DOHH2 (cell line): ENCODE results near the gene LTB4R.

ENCODE experiments used
- H3F3A ChIP-seq: fragments of 200-600 bp; sonication (generic), shearing (Covaris generic); 2 replicates; pipeline ENCODE4 v1.6.0; 2016; ENCODE audit warnings: antibody characterized with exemption, mild to moderate bottlenecking; ENCODE audit not compliant: control insufficient read depth, insufficient read depth
- H3K27ac ChIP-seq: fragments of 200-600 bp; sonication (generic); 2 replicates; pipeline ENCODE4 v1.5.1; 2014; ENCODE audit warnings: low read depth, mild to moderate bottlenecking, low read length, moderate library complexity
- H3K27me3 ChIP-seq: fragments of 200-600 bp; sonication (generic); 2 replicates; pipeline ENCODE4 v1.6.1; 2014; ENCODE audit warnings: mild to moderate bottlenecking, low read length, mixed read lengths; ENCODE audit not compliant: control insufficient read depth
- H3K36me3 ChIP-seq: fragments of 200-600 bp; sonication (generic); 2 replicates; pipeline ENCODE4 v1.6.1; 2014; ENCODE audit warnings: mild to moderate bottlenecking, low read length, moderate library complexity, mixed read lengths; ENCODE audit not compliant: control insufficient read depth
- H3K4me1 ChIP-seq: fragments of 200-600 bp; sonication (generic); 2 replicates; pipeline ENCODE4 v1.6.1; 2014; ENCODE audit warnings: mild to moderate bottlenecking, low read length, mixed read lengths; ENCODE audit not compliant: control insufficient read depth
- H3K4me2 ChIP-seq: fragments of 200-600 bp; sonication (generic); 2 replicates; pipeline ENCODE4 v1.6.0; 2014; ENCODE audit warnings: mild to moderate bottlenecking, low read length, moderate library complexity
- H3K4me3 ChIP-seq: fragments of 200-600 bp; sonication (generic); 2 replicates; pipeline ENCODE4 v1.5.1; 2014; ENCODE audit warnings: mild to moderate bottlenecking, low read length, mixed read lengths
- H3K79me2 ChIP-seq: fragments of 200-600 bp; sonication (generic); 2 replicates; pipeline ENCODE4 v1.6.1; 2014; ENCODE audit warnings: mild to moderate bottlenecking, low read length, mixed read lengths; ENCODE audit not compliant: control insufficient read depth
- H3K9me2 ChIP-seq: fragments of 200-600 bp; sonication (generic); replicated peaks from 2 replicates; pipeline ENCODE4 v1.6.1; 2014; ENCODE audit warnings: mild to moderate bottlenecking, low read length, mixed read lengths; ENCODE audit not compliant: control insufficient read depth
- H3K9me3 ChIP-seq: fragments of 200-600 bp; sonication (generic); 2 replicates; pipeline ENCODE4 v1.6.1; 2014; ENCODE audit warnings: antibody characterized with exemption, low read length, mixed read lengths; ENCODE audit not compliant: control insufficient read depth, insufficient read depth
- H4K20me1 ChIP-seq: fragments of 200-600 bp; sonication (generic); 2 replicates; pipeline ENCODE4 v1.6.0; 2014; ENCODE audit warnings: low read depth, mild to moderate bottlenecking, antibody characterized with exemption, low read length, moderate library complexity; ENCODE audit not compliant: control insufficient read depth, insufficient read depth
- EZH2phosphoT487 ChIP-seq: fragments of 200-600 bp; sonication (generic); IDR thresholded peaks from 2 replicates; pipeline ENCODE4 v1.6.1; 2017; ENCODE audit warnings: borderline replicate concordance, mild to moderate bottlenecking, antibody characterized with exemption, low read length, moderate library complexity, mixed read lengths
- TF ChIP-seq, protein P1 (sequence below): fragments of 200-600 bp; sonication (generic); IDR thresholded peaks from one replicate; pipeline ENCODE4 v1.5.1; 2014; ENCODE audit warnings: antibody characterized with exemption, mild to moderate bottlenecking, low read depth, low read length; ENCODE audit not compliant: poor library complexity, severe bottlenecking

Gene LTB4R

DNA sequence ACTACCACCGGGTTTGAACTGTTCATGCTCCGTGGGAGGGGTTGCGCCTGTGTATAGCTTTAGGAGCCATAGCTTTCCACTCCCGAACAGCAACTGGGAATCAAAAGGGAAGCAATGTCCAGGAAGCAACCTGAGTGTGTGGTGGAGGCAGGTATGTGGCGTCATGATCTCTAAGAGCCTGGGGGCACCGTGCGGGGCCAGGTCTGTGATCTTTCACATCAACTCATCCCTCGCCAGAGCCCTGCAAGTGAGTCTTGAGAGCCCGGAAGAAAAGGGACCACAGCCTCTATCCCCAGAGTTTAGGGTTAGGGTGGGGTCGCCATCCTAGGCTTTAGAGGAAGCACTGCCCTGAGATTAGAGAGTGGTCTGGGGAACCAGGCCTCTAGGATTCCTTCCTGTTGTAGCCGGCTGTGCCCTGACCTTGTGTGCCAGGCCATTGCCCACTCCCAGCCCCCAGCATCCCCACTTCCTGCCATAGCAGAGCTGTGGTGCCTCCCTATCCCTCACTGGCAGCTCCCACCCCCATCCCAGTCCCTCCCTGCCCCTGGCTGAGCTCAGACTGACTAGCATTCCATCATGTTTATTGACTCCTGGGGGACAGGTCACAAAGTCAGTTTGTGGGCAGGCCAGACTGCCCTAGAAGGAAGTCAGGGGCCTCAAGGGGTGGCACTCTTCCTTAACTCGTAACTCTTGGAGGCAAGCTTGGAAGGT lies 24.3 kb downstream of the LTB4R start:
- Histone ChIP-seq H3K4me3 (no peak overlapping the region), H4K20me1 (no peaks in the 10 kb centered on the region), H3K4me2 (no peak overlapping the region), H3K27me3 (peaks cover 20% of the 10 kb centered on the region), H3F3A (no peaks in the 10 kb centered on the region; the same call in 1 of the 2 replicates), H3K9me3 (no peaks in the 10 kb centered on the region), H3K4me1 (peaks cover 43% of the 10 kb centered on the region), H3K36me3 (no peaks in the 10 kb centered on the region), H3K79me2 (no peaks in the 10 kb centered on the region), H3K9me2 (no peaks in the 10 kb centered on the region), H3K27ac (no peak overlapping the region)
- TF ChIP-seq EZH2phosphoT487: no peak
- TF ChIP-seq, protein P1, sequence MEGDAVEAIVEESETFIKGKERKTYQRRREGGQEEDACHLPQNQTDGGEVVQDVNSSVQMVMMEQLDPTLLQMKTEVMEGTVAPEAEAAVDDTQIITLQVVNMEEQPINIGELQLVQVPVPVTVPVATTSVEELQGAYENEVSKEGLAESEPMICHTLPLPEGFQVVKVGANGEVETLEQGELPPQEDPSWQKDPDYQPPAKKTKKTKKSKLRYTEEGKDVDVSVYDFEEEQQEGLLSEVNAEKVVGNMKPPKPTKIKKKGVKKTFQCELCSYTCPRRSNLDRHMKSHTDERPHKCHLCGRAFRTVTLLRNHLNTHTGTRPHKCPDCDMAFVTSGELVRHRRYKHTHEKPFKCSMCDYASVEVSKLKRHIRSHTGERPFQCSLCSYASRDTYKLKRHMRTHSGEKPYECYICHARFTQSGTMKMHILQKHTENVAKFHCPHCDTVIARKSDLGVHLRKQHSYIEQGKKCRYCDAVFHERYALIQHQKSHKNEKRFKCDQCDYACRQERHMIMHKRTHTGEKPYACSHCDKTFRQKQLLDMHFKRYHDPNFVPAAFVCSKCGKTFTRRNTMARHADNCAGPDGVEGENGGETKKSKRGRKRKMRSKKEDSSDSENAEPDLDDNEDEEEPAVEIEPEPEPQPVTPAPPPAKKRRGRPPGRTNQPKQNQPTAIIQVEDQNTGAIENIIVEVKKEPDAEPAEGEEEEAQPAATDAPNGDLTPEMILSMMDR: no peak

DNA sequence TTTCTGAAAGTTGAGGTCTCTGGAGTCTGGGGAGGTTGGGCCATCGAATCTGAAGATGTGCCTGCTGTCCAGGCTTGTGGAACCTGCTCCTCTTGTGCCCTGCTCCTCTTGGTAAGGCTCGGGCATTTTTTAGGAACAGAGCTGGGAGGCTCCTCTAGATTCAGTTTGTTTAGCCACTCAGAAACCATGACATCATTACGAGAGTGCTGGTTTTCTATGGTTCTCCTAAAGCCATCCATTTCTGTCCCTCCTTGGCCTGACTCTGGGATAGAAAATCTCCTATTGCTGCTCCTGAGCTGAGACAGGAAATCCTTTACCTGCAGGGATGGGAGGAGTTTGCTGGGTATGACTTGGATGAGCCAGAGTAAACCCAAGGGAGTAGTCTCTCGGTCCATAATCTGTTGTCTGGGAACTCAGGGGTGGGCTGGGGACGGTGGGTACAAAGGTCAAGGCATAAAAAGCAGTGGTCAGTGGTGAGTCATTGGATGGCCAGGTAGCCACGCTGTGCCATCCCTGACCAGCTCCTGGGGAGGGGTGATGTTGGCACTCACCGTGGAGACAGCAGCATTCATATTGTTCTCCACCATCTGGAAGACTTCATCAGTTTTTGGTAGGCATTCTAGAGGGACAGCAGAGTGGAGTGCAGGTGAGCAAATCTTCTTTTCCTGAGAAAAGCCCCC lies 26.0 kb downstream of the LTB4R start:
- H3K36me3 ChIP-seq: no peaks in the 10 kb centered on the region
- H3K27me3 ChIP-seq: peaks cover 23% of the 10 kb centered on the region
- no peaks in the 10 kb centered on the region for H3K9me3 ChIP-seq
- peaks cover 35% of the 10 kb centered on the region for H3K4me1 ChIP-seq
- TF ChIP-seq, protein P1: no peak
- no peak for TF ChIP-seq EZH2phosphoT487
- no peaks in the 10 kb centered on the region for H4K20me1 ChIP-seq
- no peak overlapping the region for H3K4me2 ChIP-seq
- H3K27ac ChIP-seq: no peak overlapping the region
- no peaks in the 10 kb centered on the region for H3K79me2 ChIP-seq
- H3F3A ChIP-seq: no peaks in the 10 kb centered on the region; the same call in 1 of the 2 replicates
- no peak overlapping the region for H3K4me3 ChIP-seq
- no peaks in the 10 kb centered on the region for H3K9me2 ChIP-seq

DNA sequence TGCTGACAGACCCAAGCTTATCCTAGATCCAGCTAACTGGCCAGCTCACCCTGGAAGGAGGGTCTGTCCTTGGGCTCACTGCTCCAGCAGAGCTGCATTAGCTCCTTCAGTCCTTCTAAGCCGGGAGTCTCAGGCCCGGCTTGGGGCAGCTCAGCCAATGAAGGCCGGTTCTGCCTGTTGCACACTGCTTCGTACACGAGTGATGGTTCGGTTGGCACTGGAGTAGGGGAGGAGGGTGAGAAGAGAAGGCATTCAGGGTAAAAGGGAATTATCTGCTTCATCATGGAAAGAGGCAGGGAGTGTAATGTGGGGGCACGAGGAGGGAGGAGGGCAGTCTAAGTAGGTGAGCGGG lies 26.5 kb downstream of the LTB4R start:
- TF ChIP-seq EZH2phosphoT487: no peak
- TF ChIP-seq, protein P1: no peak
- Histone ChIP-seq H3K9me2 (no peaks in the 10 kb centered on the region), H3K4me3 (no peak overlapping the region), H3K9me3 (no peaks in the 10 kb centered on the region), H3F3A (no peaks in the 10 kb centered on the region; the same call in 1 of the 2 replicates), H3K27ac (no peak overlapping the region), H3K4me1 (peaks cover 29% of the 10 kb centered on the region), H3K27me3 (peaks cover 18% of the 10 kb centered on the region), H4K20me1 (no peaks in the 10 kb centered on the region), H3K36me3 (no peaks in the 10 kb centered on the region), H3K4me2 (no peak overlapping the region), H3K79me2 (no peaks in the 10 kb centered on the region)
